ENCODE measurements around the gene SELPLG.

DNA sequence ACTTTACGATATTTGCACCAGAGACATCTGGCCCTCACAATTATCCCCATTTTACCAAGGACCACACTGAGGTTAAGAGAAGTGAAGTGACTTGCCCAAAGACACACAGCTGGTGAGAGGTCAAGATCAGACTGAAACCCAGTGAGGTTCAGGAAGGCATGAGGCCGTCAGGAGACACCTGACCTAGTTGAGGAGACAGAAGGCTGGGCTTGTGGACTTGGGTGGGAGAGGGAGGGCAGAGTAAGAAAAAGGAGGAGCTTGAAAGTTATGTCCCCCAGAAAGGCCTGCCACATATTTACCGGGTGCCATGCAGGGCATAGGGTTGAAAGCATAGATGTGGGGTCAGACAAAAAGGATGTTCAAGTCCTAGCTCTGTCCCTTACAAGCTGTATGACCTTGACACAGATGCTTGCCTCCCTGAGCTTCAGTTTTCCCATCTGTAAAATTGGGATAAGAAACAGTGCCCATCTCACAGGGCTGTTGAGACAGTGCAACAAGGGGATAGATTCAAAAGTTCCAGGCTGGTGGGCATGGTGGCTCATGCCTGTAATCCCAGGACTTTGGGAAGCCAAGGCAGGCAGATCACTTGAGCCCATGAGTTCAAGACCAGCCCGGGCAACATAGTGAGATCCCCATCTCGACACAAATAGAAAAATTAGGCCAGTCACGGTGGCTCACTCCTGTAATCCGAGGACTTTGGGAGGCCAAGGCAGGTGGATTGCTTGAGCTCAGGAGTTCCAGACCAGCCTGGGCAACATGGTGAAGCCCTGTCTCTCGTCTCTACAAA, 6.4 kb downstream of the SELPLG start:
- TF ChIP-seq GATA3 (IDR thresholded peaks at IDR 0.05; ENCODE audit: low read depth, low read length) (no peak), GATA2 (IDR thresholded peaks at IDR 0.05; ENCODE audit: low read depth, low read length) (no peak)

Data from SH-SY5Y (cell line).